ENCODE measurements around the gene SLC9A9. TPM values are rescaled to one million over a fixed set of nuclear protein-coding genes. Genes with fewer than 3 reads are reported as not detected.

Gene SLC9A9
- total RNA-seq, 1 experiment from 2014 or later = 1.4 TPM

GRCh38 chr3:143396790-143397189, 451.5 kb downstream of the SLC9A9 start:
- in situ Hi-C loops (cut with HindIII; ENCODE audit: low pct_unique_long_range_greater_than_20kb, low sequenced_read_pairs) = no loop called here
- DNase-seq (ENCODE audit: low read depth) = no peak

GRCh38 chr3:143389388-143389787, 458.9 kb downstream of the SLC9A9 start:
- no peak for DNase-seq (ENCODE audit: low read depth)
- in situ Hi-C loops (cut with HindIII; ENCODE audit: low pct_unique_long_range_greater_than_20kb, low sequenced_read_pairs) = no loop called here

GRCh38 chr3:143387425-143387824, 460.8 kb downstream of the SLC9A9 start:
- DNase-seq (ENCODE audit: low read depth) = no peak
- in situ Hi-C loops (cut with HindIII; ENCODE audit: low pct_unique_long_range_greater_than_20kb, low sequenced_read_pairs) = no loop called here

- no peak for DNase-seq (ENCODE audit: low read depth)
- in situ Hi-C loops (cut with HindIII; ENCODE audit: low pct_unique_long_range_greater_than_20kb, low sequenced_read_pairs) = no loop called here
These were observed 464.2 kb downstream of the SLC9A9 start for GRCh38 chr3:143384076-143384475.

GRCh38 chr3:143383421-143383820, 464.8 kb downstream of the SLC9A9 start:
- no peak for DNase-seq (ENCODE audit: low read depth)
- in situ Hi-C loops (cut with HindIII; ENCODE audit: low pct_unique_long_range_greater_than_20kb, low sequenced_read_pairs) = no loop called here

GRCh38 chr3:143382816-143383215, 465.5 kb downstream of the SLC9A9 start:
- in situ Hi-C loops (cut with HindIII; ENCODE audit: low pct_unique_long_range_greater_than_20kb, low sequenced_read_pairs) = no loop called here
- DNase-seq (ENCODE audit: low read depth) = no peak

- in situ Hi-C loops (cut with HindIII; ENCODE audit: low pct_unique_long_range_greater_than_20kb, low sequenced_read_pairs) = no loop called here
- DNase-seq (ENCODE audit: low read depth) = no peak
These were observed 467.8 kb downstream of the SLC9A9 start for GRCh38 chr3:143380449-143380848.

- in situ Hi-C loops (cut with HindIII; ENCODE audit: low pct_unique_long_range_greater_than_20kb, low sequenced_read_pairs) = no loop called here
- DNase-seq (ENCODE audit: low read depth) = no peak
These were observed 472.6 kb downstream of the SLC9A9 start for GRCh38 chr3:143375698-143376097.

- DNase-seq (ENCODE audit: low read depth) = no peak
- in situ Hi-C loops (cut with HindIII; ENCODE audit: low pct_unique_long_range_greater_than_20kb, low sequenced_read_pairs) = no loop called here
These were observed 481.1 kb downstream of the SLC9A9 start for GRCh38 chr3:143367171-143367570.

GRCh38 chr3:143366672-143367071, 481.6 kb downstream of the SLC9A9 start:
- no peak for DNase-seq (ENCODE audit: low read depth)
- in situ Hi-C loops (cut with HindIII; ENCODE audit: low pct_unique_long_range_greater_than_20kb, low sequenced_read_pairs) = no loop called here

GRCh38 chr3:143363949-143364348, 484.3 kb downstream of the SLC9A9 start:
- in situ Hi-C loops (cut with HindIII; ENCODE audit: low pct_unique_long_range_greater_than_20kb, low sequenced_read_pairs) = no loop called here
- no peak for DNase-seq (ENCODE audit: low read depth)

GRCh38 chr3:143363276-143363675, 485.0 kb downstream of the SLC9A9 start:
- DNase-seq (ENCODE audit: low read depth) = no peak
- in situ Hi-C loops (cut with HindIII; ENCODE audit: low pct_unique_long_range_greater_than_20kb, low sequenced_read_pairs) = no loop called here

- in situ Hi-C loops (cut with HindIII; ENCODE audit: low pct_unique_long_range_greater_than_20kb, low sequenced_read_pairs) = no loop called here
- DNase-seq (ENCODE audit: low read depth) = no peak
These were observed 485.9 kb downstream of the SLC9A9 start for GRCh38 chr3:143362115-143362991.

- no peak for DNase-seq (ENCODE audit: low read depth)
- in situ Hi-C loops (cut with HindIII; ENCODE audit: low pct_unique_long_range_greater_than_20kb, low sequenced_read_pairs) = no loop called here
These were observed 486.7 kb downstream of the SLC9A9 start for GRCh38 chr3:143361589-143361988.

GRCh38 chr3:143360244-143360643, 488.0 kb downstream of the SLC9A9 start:
- no peak for DNase-seq (ENCODE audit: low read depth)
- in situ Hi-C loops (cut with HindIII; ENCODE audit: low pct_unique_long_range_greater_than_20kb, low sequenced_read_pairs) = no loop called here

GRCh38 chr3:143358793-143359491, 489.3 kb downstream of the SLC9A9 start:
- no peak for DNase-seq (ENCODE audit: low read depth)
- in situ Hi-C loops (cut with HindIII; ENCODE audit: low pct_unique_long_range_greater_than_20kb, low sequenced_read_pairs) = no loop called here

GRCh38 chr3:143358155-143358792, 490.0 kb downstream of the SLC9A9 start:
- in situ Hi-C loops (cut with HindIII; ENCODE audit: low pct_unique_long_range_greater_than_20kb, low sequenced_read_pairs) = no loop called here
- DNase-seq (ENCODE audit: low read depth) = no peak

- no peak for DNase-seq (ENCODE audit: low read depth)
- in situ Hi-C loops (cut with HindIII; ENCODE audit: low pct_unique_long_range_greater_than_20kb, low sequenced_read_pairs) = no loop called here
These were observed 490.6 kb downstream of the SLC9A9 start for GRCh38 chr3:143357700-143358099.

GRCh38 chr3:143356839-143357238, 491.4 kb downstream of the SLC9A9 start:
- DNase-seq (ENCODE audit: low read depth) = no peak
- in situ Hi-C loops (cut with HindIII; ENCODE audit: low pct_unique_long_range_greater_than_20kb, low sequenced_read_pairs) = no loop called here
